K562 (cell line): ENCODE results near the gene SLC39A7. TPM values are rescaled to one million over a fixed set of nuclear protein-coding genes. Genes with fewer than 3 reads are reported as not detected.

Experiments used
- ARHGAP35 ChIP-seq: fragments of 450-650 bp; IDR thresholded peaks from 2 replicates; pipeline ENCODE4 v1.6.1; 2018; ENCODE audit not compliant: partially characterized antibody
- ATF1 ChIP-seq, 2 experiments: fragments of 450-650 bp in 1 of 2; IDR thresholded peaks; 2 replicates each; pipeline ENCODE4 v1.6.1; 2016; ENCODE audit warnings: missing compliant biosample characterization in 1 of 2, missing genetic modification characterization in 1 of 2
- ATF4 ChIP-seq: fragments of 450-650 bp; formaldehyde crosslinking; IDR thresholded peaks from 2 replicates; pipeline ENCODE4 v1.4.0; 2022; ENCODE audit warnings: mild to moderate bottlenecking, moderate library complexity
- E2F8 ChIP-seq: fragments of 450-650 bp; IDR thresholded peaks from 2 replicates; pipeline ENCODE4 v1.7.1; 2018; ENCODE audit warnings: mild to moderate bottlenecking, low read depth; ENCODE audit not compliant: partially characterized antibody
- ETV1 ChIP-seq: fragments of 450-650 bp; conservative IDR thresholded peaks from 2 replicates; pipeline ENCODE4 v1.6.1; 2016; ENCODE audit warnings: missing genetic modification characterization, control low read depth, low read depth, missing compliant biosample characterization
- ETV6 ChIP-seq, 3 experiments: fragments of 150-350 bp in 1 of 3; sonication (generic) in 1 of 3; formaldehyde crosslinking in 1 of 3; IDR thresholded peaks; 2 replicates each; pipeline versions ENCODE4 v1.6.1 to v1.8.0; 2014 to 2022; ENCODE audit warnings: borderline replicate concordance in 2 of 3, low read depth in 2 of 3, antibody characterized with exemption in 1 of 3, low read length in 1 of 3, mild to moderate bottlenecking in 1 of 3, missing genetic modification reagents in 1 of 3
- GABPA ChIP-seq: fragments of 200-800 bp; sonication (Bioruptor generic); conservative IDR thresholded peaks from 2 replicates; pipeline ENCODE4 v1.6.1; 2016; ENCODE audit warnings: low read depth, missing genetic modification characterization, missing compliant biosample characterization
- HNRNPL ChIP-seq: fragments of 200-400 bp; formaldehyde crosslinking; IDR thresholded peaks from 2 replicates; pipeline ENCODE4 v1.6.1; 2017; ENCODE audit warnings: low read depth, mild to moderate bottlenecking, low read length
- MCM2 ChIP-seq: fragments of 450-650 bp; IDR thresholded peaks from 2 replicates; pipeline ENCODE4 v1.6.1; 2017; ENCODE audit warnings: low read depth, mild to moderate bottlenecking
- MLX ChIP-seq, 2 experiments: fragments of 450-650 bp in 1 of 2; sonication (generic) in 1 of 2; formaldehyde crosslinking; conservative IDR thresholded peaks; 2 replicates each; pipeline versions ENCODE4 v1.4.0 to v1.8.1; 2020 to 2022; ENCODE audit warnings: mild to moderate bottlenecking in 1 of 2, missing genetic modification reagents in 1 of 2
- SETDB1 ChIP-seq: IDR thresholded peaks from one replicate; pipeline ENCODE4 v1.6.1; 2012; ENCODE audit warnings: low read length, control low read depth, inconsistent platforms
- SMAD4 ChIP-seq: fragments of 250-450 bp; sonication (Bioruptor Pico); conservative IDR thresholded peaks from 2 replicates; pipeline ENCODE4 v1.8.0; 2021; ENCODE audit warnings: inconsistent platforms, mild to moderate bottlenecking, moderate library complexity
- SMARCE1 ChIP-seq: fragments of 450-650 bp; IDR thresholded peaks from 2 replicates; pipeline ENCODE4 v1.7.1; 2016; ENCODE audit warnings: mild to moderate bottlenecking
- ZBTB17 ChIP-seq: fragments of 450-650 bp; formaldehyde crosslinking; IDR thresholded peaks from 2 replicates; pipeline ENCODE4 v1.4.0; 2020; ENCODE audit warnings: mild to moderate bottlenecking
- ZBTB9 ChIP-seq: fragments of 450-650 bp; formaldehyde crosslinking; IDR thresholded peaks from 2 replicates; pipeline ENCODE4 v1.4.0; 2020; ENCODE audit warnings: mild to moderate bottlenecking, moderate library complexity
- ZMIZ1 ChIP-seq, 2 experiments: fragments of 150-350 bp in 1 of 2; IDR thresholded peaks; 2 replicates each; pipeline ENCODE4 v1.6.1; 2012 to 2016; ENCODE audit warnings: low read depth in 2 of 2, low read length in 2 of 2, mild to moderate bottlenecking in 1 of 2, moderate library complexity in 1 of 2
- polyA plus RNA-seq, 8 experiments: library from polyadenylated mRNA; depleted of rRNA in 4 of 8; stranded (reverse) in 5 of 8; unstranded in 3 of 8; fragments of >200 nt; fragmentation: Nextera tagmentation in 2 of 8; fragmentation: Illumina TruSeq in 1 of 8; extraction: Ambion mirVana in 2 of 8; extraction: Trizol in 1 of 8; gene quantifications; 2 replicates each; pipeline versions ENCODE4 v1.2.1 to v1.2.3, GENCODE V29; 2011 to 2014; ENCODE audit warnings: inconsistent platforms in 1 of 8, missing spikeins in 1 of 8
- total RNA-seq, 7 experiments: library from RNA; depleted of rRNA in 6 of 7; stranded (reverse); fragments of >200 nt in 6 of 7; fragmentation: Illumina TruSeq in 2 of 7; extraction: Trizol in 2 of 7; gene quantifications; 2 replicates each; pipeline versions ENCODE4 v1.2.1 to v1.2.3, GENCODE V29; 2011 to 2021; ENCODE audit warnings: low replicate concordance in 1 of 7

The SLC39A7 gene
- total and polyA plus RNA-seq, 9 of the 15 experiments (the other 6 are each of a cell fraction or from before 2014, with no cell fraction given) = 21.7 to 169 (median 121) TPM

- TF ChIP-seq ATF4 (CRISPR knock-in tag) (0 out of 2 replicates have a peak, but pooled peaks have one; percentile 9), GABPA (tag) (peak; percentile 92), SMAD4 (CRISPR knock-in tag) (peak; percentile 96), ZBTB9 (CRISPR knock-in tag) (peak; percentile 89), ZMIZ1 (IDR thresholded peaks at IDR 0.05; ENCODE audit: low read depth in 2 of 2, low read length in 2 of 2) (no peak; a peak in 1 of 4 replicates), ETV6 (IDR thresholded peaks at IDR 0.05; ENCODE audit: borderline replicate concordance in 1 of 2, low read depth in 2 of 2, low read length in 1 of 2) (no peak), ETV6 (CRISPR knock-in tag; IDR thresholded peaks at IDR 0.05; ENCODE audit: borderline replicate concordance) (no peak), ATF1 (CRISPR knock-in tag; IDR thresholded peaks at IDR 0.05) (peak; percentile 57), ATF1 (tag; IDR thresholded peaks at IDR 0.05) (peak; percentile 88), ZBTB17 (CRISPR knock-in tag) (peak; percentile 76), HNRNPL (peak; percentile 96), ETV1 (peak; percentile 71), E2F8 (peak; percentile 43), ARHGAP35 (peak; percentile 91), SMARCE1 (no peak), SETDB1 (peak; percentile 84), MLX (CRISPR knock-in tag; conservative IDR thresholded peaks at IDR 0.05) (peak; percentile 83 to 92; a peak in 2 of 4 replicates), MCM2 (no peak)
Observed at GRCh38 chr6:33200219-33201146, at the start of gene SLC39A7, which contains the start of gene RXRB (continued).
